Right kidney (tissue), 9 donors: ENCODE measurements around the gene CYP26A1.

Experiments used
- DNase-seq: peaks from one replicate; pipeline ENCODE4 v3.0.0-alpha.2; 2016
- long read RNA-seq, 8 donors: transcript quantifications; one replicate each; lab custom pipeline, GENCODE V29; 2026

CYP26A1 gene
- long read RNA-seq, donor 1: 0 reads
- long read RNA-seq, donor 2: 0 reads
- long read RNA-seq, donor 3: 0 reads
- long read RNA-seq, donor 4: 0 reads
- long read RNA-seq, donor 5: 0 reads
- long read RNA-seq, donor 6: 0 reads
- long read RNA-seq, donor 7: 0 reads
- long read RNA-seq, donor 8: 0 reads

GRCh38 chr10:93073539-93074146, at the start of gene CYP26A1:
Gene CYP26A1 (plus strand): TSS chr10:93073893. CDS start chr10:93073935, 42 bp downstream.
- peak; percentile 69 for DNase-seq

- DNase-seq: no peak
These were observed 47.6 kb upstream of the CYP26A1 start for GRCh38 chr10:93026072-93026471.

- no peak for DNase-seq
These were observed 46.2 kb upstream of the CYP26A1 start for GRCh38 chr10:93027508-93027907.

- no peak for DNase-seq
These were observed 44.8 kb upstream of the CYP26A1 start for GRCh38 chr10:93028883-93029282.

GRCh38 chr10:93030409-93030808, 43.3 kb upstream of the CYP26A1 start:
- no peak for DNase-seq

- DNase-seq: no peak
These were observed 41.4 kb upstream of the CYP26A1 start for GRCh38 chr10:93032105-93032808.

- no peak for DNase-seq
These were observed 40.9 kb upstream of the CYP26A1 start for GRCh38 chr10:93032809-93033137.

GRCh38 chr10:93034426-93034825, 39.3 kb upstream of the CYP26A1 start:
- no peak for DNase-seq

GRCh38 chr10:93039110-93039509, 34.6 kb upstream of the CYP26A1 start:
- DNase-seq: no peak

- no peak for DNase-seq
These were observed 34.0 kb upstream of the CYP26A1 start for GRCh38 chr10:93039721-93040120.

GRCh38 chr10:93054486-93054885, 19.2 kb upstream of the CYP26A1 start:
- DNase-seq: no peak

GRCh38 chr10:93058139-93058538, 15.6 kb upstream of the CYP26A1 start:
- DNase-seq: no peak

GRCh38 chr10:93059975-93060886, 13.5 kb upstream of the CYP26A1 start, which contains the start of gene CYP26C1:
Gene CYP26C1 (plus strand): TSS chr10:93060798. CDS start chr10:93061264, 466 bp downstream.
- DNase-seq: no peak

GRCh38 chr10:93060887-93061593, 12.7 kb upstream of the CYP26A1 start:
- no peak for DNase-seq

- peak; percentile 63 for DNase-seq
These were observed 11.8 kb upstream of the CYP26A1 start for GRCh38 chr10:93061594-93062513.

- DNase-seq: peak; percentile 76
These were observed 11.1 kb upstream of the CYP26A1 start for GRCh38 chr10:93062514-93063143.

GRCh38 chr10:93063144-93063976, 10.3 kb upstream of the CYP26A1 start:
- DNase-seq: no peak

GRCh38 chr10:93063977-93064660, 9.6 kb upstream of the CYP26A1 start:
- DNase-seq: no peak
